Dendritic cell treated with granulocyte-macrophage colony-stimulating factor and Interleukin-4, amounts not matched to agents 40 ng/mL and 50 ng/mL, for 4 days (primary cell): ENCODE measurements around the gene RAD51B.

Source experiments
- H3K27ac Mint-ChIP-seq: one replicate; pipeline ENCODE4 v1.8.0; 2022; ENCODE audit warnings: mild to moderate bottlenecking, mixed read lengths
- H3K27me3 Mint-ChIP-seq: one replicate; pipeline ENCODE4 v1.8.0; 2022; ENCODE audit warnings: mild to moderate bottlenecking, mixed read lengths
- H3K36me3 Mint-ChIP-seq: one replicate; pipeline ENCODE4 v1.8.0; 2022; ENCODE audit warnings: low read depth, mixed read lengths
- H3K4me1 Mint-ChIP-seq: one replicate; pipeline ENCODE4 v1.8.0; 2022; ENCODE audit warnings: low read depth, mixed read lengths
- H3K4me3 Mint-ChIP-seq: one replicate; pipeline ENCODE4 v1.8.0; 2022; ENCODE audit warnings: mild to moderate bottlenecking, moderate library complexity, mixed read lengths
- H3K9me3 Mint-ChIP-seq: one replicate; pipeline ENCODE4 v1.8.0; 2022; ENCODE audit warnings: mixed read lengths
- intact Hi-C: fragments of 100-400 bp; cut with micrococcal nuclease; formaldehyde crosslinking; loops from one replicate; pipeline ENCODE4 v1.15.0; 2022

RAD51B gene

DNA sequence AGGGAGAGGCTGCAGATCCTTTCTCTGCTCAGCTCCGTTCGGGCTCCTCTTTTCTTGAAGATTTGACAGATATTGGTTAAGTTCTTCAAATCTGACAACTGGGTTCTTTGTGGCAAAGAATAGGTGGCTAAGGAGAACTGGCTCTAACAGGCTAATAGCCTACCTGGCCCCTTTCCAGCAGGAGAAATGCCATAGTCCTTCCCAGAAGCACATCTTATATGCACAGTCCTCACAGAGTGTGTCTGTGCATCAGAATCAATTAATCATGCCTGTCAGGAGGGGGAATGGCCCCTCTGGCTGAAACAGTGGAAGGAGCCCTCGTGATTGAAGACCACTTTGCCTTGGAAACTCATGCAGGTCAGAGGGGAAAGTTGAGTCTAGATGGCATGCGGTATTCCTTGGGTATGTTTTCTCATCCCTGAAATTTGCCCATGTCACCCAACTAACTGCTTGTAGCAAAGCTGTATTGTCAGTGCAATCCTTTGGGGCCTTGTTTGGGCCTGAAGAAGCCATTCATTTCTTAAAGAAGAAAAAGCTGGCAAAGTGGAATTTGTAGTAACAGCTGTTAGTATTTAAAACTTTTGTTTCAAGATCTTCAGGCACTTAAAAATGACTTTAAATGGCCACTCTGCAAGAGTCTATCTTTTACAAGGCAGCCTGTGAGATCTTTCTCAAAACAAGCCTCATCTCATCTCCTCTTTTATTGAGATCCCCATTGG, 721.8 kb downstream of the RAD51B start:
- peaks cover 35% of the 10 kb centered on the region for H3K4me1 Mint-ChIP-seq
- no peaks in the 10 kb centered on the region for H3K36me3 Mint-ChIP-seq
- H3K4me3 Mint-ChIP-seq, result no peak overlapping the region
- intact Hi-C loops, result no loop called here
- H3K9me3 Mint-ChIP-seq, result no peaks in the 10 kb centered on the region
- H3K27ac Mint-ChIP-seq, result no peak overlapping the region
- H3K27me3 Mint-ChIP-seq, result peaks cover 2% of the 10 kb centered on the region

DNA sequence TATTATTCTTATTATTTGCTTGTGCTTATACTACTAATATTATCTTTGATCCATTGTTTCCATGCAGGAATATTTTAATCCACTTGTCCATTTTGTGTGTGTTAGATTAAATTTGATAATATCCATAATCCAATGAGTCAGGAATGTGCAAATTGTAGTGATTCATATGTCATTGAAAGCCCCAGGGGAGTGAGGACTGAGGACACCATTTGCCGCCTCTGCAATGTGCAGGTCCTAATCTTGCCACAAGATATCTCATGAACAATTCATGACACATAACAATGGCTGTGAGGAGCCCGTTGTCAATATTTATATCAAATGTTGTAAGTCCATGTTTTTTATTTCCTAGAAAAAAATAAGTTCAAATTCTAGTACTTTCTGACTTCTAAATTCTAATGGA, 722.8 kb downstream of the RAD51B start:
- no peaks in the 10 kb centered on the region for H3K36me3 Mint-ChIP-seq
- H3K9me3 Mint-ChIP-seq, result no peaks in the 10 kb centered on the region
- intact Hi-C loops, result no loop called here
- H3K4me3 Mint-ChIP-seq, result no peak overlapping the region
- H3K27me3 Mint-ChIP-seq, result peaks cover 2% of the 10 kb centered on the region
- H3K4me1 Mint-ChIP-seq, result peaks cover 42% of the 10 kb centered on the region
- H3K27ac Mint-ChIP-seq, result no peak overlapping the region

GRCh38 chr14:68543516-68543915, 723.9 kb downstream of the RAD51B start:
- Mint-ChIP-seq H3K4me3 (no peak overlapping the region), H3K36me3 (no peaks in the 10 kb centered on the region)
- intact Hi-C loops, result no loop called here

DNA sequence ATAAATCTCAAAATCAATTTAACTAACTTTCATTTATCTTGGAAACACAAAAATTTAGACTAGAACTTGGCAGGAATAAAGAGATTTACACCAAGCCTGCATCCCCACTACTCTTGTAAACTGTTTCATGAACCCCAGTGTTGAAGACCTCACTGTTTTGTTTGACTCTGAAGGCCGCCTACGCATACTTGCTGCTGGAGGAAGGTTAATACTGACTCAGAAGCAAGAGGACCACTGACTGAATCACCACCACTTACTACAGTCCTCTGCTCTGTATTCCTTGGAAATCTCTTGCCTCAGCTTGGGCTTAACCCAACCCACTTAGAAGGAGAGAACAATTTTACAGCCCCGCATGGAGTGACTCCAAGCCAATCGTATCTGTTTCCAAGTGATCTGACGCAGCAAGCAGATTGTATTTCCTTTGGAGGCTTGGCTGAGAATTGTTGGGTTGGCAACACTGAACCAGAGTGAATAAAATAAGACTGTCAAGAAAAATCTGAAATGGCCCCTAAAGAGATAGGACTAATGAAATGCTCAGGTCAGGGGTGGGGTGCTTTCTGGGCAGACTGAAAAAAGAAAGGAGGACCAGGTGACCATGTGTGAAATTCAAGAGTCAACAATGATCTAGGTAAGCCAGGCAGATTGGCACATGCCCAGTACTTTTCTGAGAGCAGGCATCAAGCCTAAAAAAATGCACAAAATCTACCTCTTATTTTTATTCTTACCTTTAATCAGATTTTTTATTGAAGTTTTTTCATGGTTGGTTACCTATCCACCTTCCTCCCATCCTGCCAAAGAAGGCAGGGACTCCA, 724.7 kb downstream of the RAD51B start:
- intact Hi-C loops, result no loop called here
- Mint-ChIP-seq H3K27ac (peak overlapping the region; percentile 11), H3K4me1 (peaks cover 46% of the 10 kb centered on the region), H3K9me3 (no peaks in the 10 kb centered on the region), H3K4me3 (no peak overlapping the region), H3K27me3 (peaks cover under 1% of the 10 kb centered on the region), H3K36me3 (no peaks in the 10 kb centered on the region)

More at GRCh38 chr14:68543516-68543915, 723.9 kb downstream of the RAD51B start:
- Mint-ChIP-seq H3K9me3 (no peaks in the 10 kb centered on the region), H3K27ac (no peak overlapping the region), H3K27me3 (peaks cover 2% of the 10 kb centered on the region), H3K4me1 (peaks cover 54% of the 10 kb centered on the region)

DNA sequence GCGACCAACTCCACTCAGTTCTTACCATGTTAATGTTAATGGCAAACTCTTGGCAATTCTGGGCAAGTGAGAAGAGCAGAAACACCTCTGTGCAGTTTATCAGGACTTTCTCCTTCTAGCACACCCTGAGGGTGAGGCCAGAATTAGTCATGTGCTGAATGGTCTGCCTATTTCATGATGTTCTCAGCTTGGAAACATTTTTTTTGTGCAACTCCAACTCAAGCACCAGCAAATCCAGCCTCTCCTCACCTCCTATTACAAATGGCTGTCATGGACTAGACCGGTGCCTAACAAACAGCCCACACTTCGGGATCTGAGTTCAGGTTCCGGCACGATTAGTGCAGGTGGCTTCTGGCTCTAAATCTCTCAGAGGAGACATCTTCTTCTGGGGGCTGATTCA, 727.3 kb downstream of the RAD51B start:
- Mint-ChIP-seq H3K4me3 (no peak overlapping the region), H3K36me3 (no peaks in the 10 kb centered on the region), H3K27ac (peak overlapping the region; percentile 60), H3K27me3 (no peaks in the 10 kb centered on the region), H3K4me1 (peaks cover 65% of the 10 kb centered on the region), H3K9me3 (no peaks in the 10 kb centered on the region)
- intact Hi-C loops, result no loop called here

DNA sequence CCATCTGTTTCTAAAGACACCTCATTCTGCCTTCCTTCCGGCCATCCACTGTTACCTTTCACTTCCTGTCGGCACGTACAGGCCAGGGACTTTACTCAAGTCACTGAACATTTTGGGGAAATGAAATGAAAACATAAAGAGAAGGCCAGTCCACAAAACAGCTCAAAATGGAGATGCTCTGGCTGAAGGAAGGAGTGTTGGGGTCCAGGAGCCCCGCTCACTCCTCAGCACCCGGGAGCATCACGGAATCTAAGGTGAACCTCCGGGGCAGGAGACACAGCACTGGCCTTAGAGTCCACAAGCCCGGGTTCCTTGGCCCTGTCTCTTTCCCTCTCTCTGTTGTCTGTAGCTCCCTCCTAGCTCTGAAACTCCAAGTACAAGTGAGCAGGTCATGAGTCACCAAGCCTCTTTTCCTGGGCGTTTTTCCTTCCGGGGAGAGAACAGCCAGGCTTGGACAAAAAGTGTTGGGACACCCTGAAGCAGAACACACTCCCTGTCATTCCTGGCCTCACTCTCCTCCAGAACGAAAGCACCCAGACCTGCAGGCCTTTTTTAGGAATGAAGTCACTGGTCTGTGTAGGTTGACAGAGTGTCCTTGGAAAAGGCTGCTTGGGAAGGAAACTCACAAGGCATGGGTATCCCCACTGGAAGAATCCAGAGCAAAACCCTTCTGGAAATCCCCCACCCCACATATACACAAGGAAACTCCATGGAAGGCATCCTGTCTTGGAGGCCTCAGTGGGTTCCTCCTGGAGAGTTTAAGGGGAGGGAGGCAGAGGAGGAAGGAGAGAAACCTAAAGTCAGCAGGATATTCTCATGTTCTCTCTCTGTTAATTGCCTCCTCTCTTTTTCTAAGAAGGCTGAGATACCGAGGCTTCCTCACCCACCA, 728.0 kb downstream of the RAD51B start:
- H3K27ac Mint-ChIP-seq, result peak overlapping the region; percentile 60
- intact Hi-C loops, result no loop called here
- no peak overlapping the region for H3K4me3 Mint-ChIP-seq
- no peaks in the 10 kb centered on the region for H3K9me3 Mint-ChIP-seq
- H3K36me3 Mint-ChIP-seq, result no peaks in the 10 kb centered on the region
- no peaks in the 10 kb centered on the region for H3K27me3 Mint-ChIP-seq
- H3K4me1 Mint-ChIP-seq, result peaks cover 72% of the 10 kb centered on the region

GRCh38 chr14:68548194-68549076, 728.9 kb downstream of the RAD51B start:
- intact Hi-C loops, result no loop called here
- H3K9me3 Mint-ChIP-seq, result no peaks in the 10 kb centered on the region
- peak overlapping the region; percentile 60 for H3K27ac Mint-ChIP-seq
- H3K36me3 Mint-ChIP-seq, result no peaks in the 10 kb centered on the region
- no peak overlapping the region for H3K4me3 Mint-ChIP-seq
- peaks cover 80% of the 10 kb centered on the region for H3K4me1 Mint-ChIP-seq
- H3K27me3 Mint-ChIP-seq, result no peaks in the 10 kb centered on the region

- no peaks in the 10 kb centered on the region for H3K9me3 Mint-ChIP-seq
- intact Hi-C loops, result no loop called here
- H3K36me3 Mint-ChIP-seq, result no peaks in the 10 kb centered on the region
- peak overlapping the region; percentile 57 for H3K27ac Mint-ChIP-seq
- no peaks in the 10 kb centered on the region for H3K27me3 Mint-ChIP-seq
- H3K4me3 Mint-ChIP-seq, result no peak overlapping the region
- peaks cover 80% of the 10 kb centered on the region for H3K4me1 Mint-ChIP-seq
These were observed 730.7 kb downstream of the RAD51B start for GRCh38 chr14:68550338-68550715.

DNA sequence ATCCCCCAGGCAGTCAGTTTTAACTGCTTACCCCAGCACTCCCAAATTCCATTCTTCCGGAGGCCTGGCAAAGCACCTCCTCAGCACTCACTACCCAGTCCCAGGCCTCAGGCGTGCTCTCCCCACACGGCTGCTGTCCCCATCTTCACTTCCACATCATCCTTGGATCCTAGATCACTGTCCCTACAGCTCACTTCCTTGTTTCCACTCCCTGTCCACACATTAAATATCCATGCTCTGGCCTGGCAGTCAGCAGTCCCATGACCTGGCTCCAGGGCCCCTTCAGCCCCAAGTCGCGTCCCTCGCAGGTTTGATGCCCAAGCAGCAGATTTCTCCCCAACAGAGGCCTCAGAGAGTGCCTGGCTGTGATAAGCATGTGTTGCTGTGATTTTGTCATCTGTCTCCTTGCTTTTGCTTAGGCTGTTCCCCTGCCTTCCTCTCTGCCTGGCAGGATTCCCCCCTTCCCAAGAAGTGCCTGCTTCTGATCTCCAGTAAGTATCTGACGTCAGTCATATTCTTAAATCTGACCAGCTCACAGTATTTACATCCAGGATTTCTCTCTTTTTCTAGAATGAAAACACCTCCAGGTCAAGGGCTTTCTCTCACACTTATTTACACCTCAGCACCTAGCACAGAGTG, 731.6 kb downstream of the RAD51B start:
- no peaks in the 10 kb centered on the region for H3K36me3 Mint-ChIP-seq
- no peaks in the 10 kb centered on the region for H3K9me3 Mint-ChIP-seq
- intact Hi-C loops, result no loop called here
- peaks cover 82% of the 10 kb centered on the region for H3K4me1 Mint-ChIP-seq
- no peak overlapping the region for H3K4me3 Mint-ChIP-seq
- no peaks in the 10 kb centered on the region for H3K27me3 Mint-ChIP-seq
- peak overlapping the region; percentile 57 for H3K27ac Mint-ChIP-seq

GRCh38 chr14:68552075-68552474, 732.5 kb downstream of the RAD51B start:
- Mint-ChIP-seq H3K9me3 (no peaks in the 10 kb centered on the region), H3K27ac (peak overlapping the region; percentile 82), H3K36me3 (no peaks in the 10 kb centered on the region), H3K4me1 (peaks cover 84% of the 10 kb centered on the region), H3K27me3 (no peaks in the 10 kb centered on the region), H3K4me3 (no peak overlapping the region)
- intact Hi-C loops, result no loop called here

GRCh38 chr14:68552602-68553001, 733.0 kb downstream of the RAD51B start:
- Mint-ChIP-seq H3K27ac (peak overlapping the region; percentile 82), H3K36me3 (no peaks in the 10 kb centered on the region), H3K4me1 (peaks cover 79% of the 10 kb centered on the region), H3K4me3 (no peak overlapping the region), H3K27me3 (no peaks in the 10 kb centered on the region), H3K9me3 (no peaks in the 10 kb centered on the region)
- intact Hi-C loops, result no loop called here

GRCh38 chr14:68553311-68553710, 733.7 kb downstream of the RAD51B start:
- Mint-ChIP-seq H3K27me3 (no peaks in the 10 kb centered on the region), H3K4me3 (no peak overlapping the region), H3K36me3 (no peaks in the 10 kb centered on the region), H3K9me3 (no peaks in the 10 kb centered on the region), H3K4me1 (peaks cover 72% of the 10 kb centered on the region), H3K27ac (peak overlapping the region; percentile 82)
- intact Hi-C loops, result no loop called here

DNA sequence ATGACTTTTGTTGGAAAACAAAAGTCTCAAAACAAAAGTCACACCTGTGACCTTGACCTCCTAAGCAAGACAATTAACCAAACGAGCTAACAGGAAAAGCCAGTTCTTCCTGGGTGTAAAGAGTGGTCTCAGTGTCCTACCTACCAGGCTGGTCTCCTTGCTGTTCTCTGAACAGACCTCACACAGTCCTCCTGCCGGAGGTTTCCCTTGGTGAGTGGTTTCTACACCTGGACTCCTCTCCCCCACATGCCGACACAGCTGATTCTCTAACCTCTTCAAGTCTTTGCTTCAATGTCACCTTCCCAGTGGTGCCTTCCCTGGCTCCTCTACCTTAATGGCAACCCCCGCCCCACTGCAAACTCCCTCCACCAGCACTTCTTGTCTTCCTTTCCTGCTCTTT, 734.7 kb downstream of the RAD51B start:
- Mint-ChIP-seq H3K27ac (peak overlapping the region; percentile 81), H3K9me3 (no peaks in the 10 kb centered on the region), H3K36me3 (no peaks in the 10 kb centered on the region), H3K27me3 (no peaks in the 10 kb centered on the region), H3K4me3 (no peak overlapping the region), H3K4me1 (peaks cover 70% of the 10 kb centered on the region)
- intact Hi-C loops, result no loop called here
